GM19043 (cell line): Measurements from ENCODE around the gene USP47.

Experiments
- ATAC-seq: cut with Tn5 transposase; IDR thresholded peaks from one replicate; pipeline ENCODE4 v1.9.1; 2021; ENCODE audit warnings: low read depth; ENCODE audit not compliant: unreplicated experiment

USP47 gene

GRCh38 chr11:11929920-11930319 lies 88.1 kb downstream of the USP47 start:
- no peak for ATAC-seq

- ATAC-seq, result no peak
These were observed 89.8 kb downstream of the USP47 start for GRCh38 chr11:11931461-11932055.

- no peak for ATAC-seq
These were observed 93.8 kb downstream of the USP47 start for GRCh38 chr11:11935536-11935935.

- ATAC-seq, result no peak
These were observed 95.7 kb downstream of the USP47 start for GRCh38 chr11:11937433-11937832.

GRCh38 chr11:11937957-11938356 lies 96.2 kb downstream of the USP47 start:
- no peak for ATAC-seq

GRCh38 chr11:11940551-11940950 lies 98.8 kb downstream of the USP47 start:
- no peak for ATAC-seq

GRCh38 chr11:11942668-11943067 lies 100.9 kb downstream of the USP47 start:
- ATAC-seq, result no peak

- ATAC-seq, result no peak
These were observed 102.7 kb downstream of the USP47 start for GRCh38 chr11:11944444-11944843.

- ATAC-seq, result no peak
These were observed 104.4 kb downstream of the USP47 start for GRCh38 chr11:11946180-11946579.

GRCh38 chr11:11946878-11947277 lies 105.1 kb downstream of the USP47 start:
- ATAC-seq, result no peak

- ATAC-seq, result no peak
These were observed 106.1 kb downstream of the USP47 start for GRCh38 chr11:11947825-11948224.

GRCh38 chr11:11948242-11948947 lies 106.6 kb downstream of the USP47 start:
- ATAC-seq, result no peak

- no peak for ATAC-seq
These were observed 107.7 kb downstream of the USP47 start for GRCh38 chr11:11949482-11949881.

- ATAC-seq, result no peak
These were observed 110.3 kb downstream of the USP47 start for GRCh38 chr11:11952036-11952435.

- ATAC-seq, result no peak
These were observed 114.2 kb downstream of the USP47 start for GRCh38 chr11:11956006-11956405.

- ATAC-seq, result no peak
These were observed 116.8 kb downstream of the USP47 start for GRCh38 chr11:11958403-11959231.

GRCh38 chr11:11959601-11960000 lies 117.8 kb downstream of the USP47 start:
- no peak for ATAC-seq

GRCh38 chr11:11960687-11961086 lies 118.9 kb downstream of the USP47 start:
- ATAC-seq, result no peak

GRCh38 chr11:11961399-11962028 lies 119.7 kb downstream of the USP47 start:
- ATAC-seq, result no peak

- ATAC-seq, result no peak
These were observed 121.3 kb downstream of the USP47 start for GRCh38 chr11:11963067-11963466.
